Measurements from ENCODE around the gene PDE6C.

PDE6C gene

GRCh38 chr10:93594518-93594917, 17.8 kb upstream of the PDE6C start:
- no peak for DNase-seq (ENCODE audit: low read depth in 2 of 2)

GRCh38 chr10:93595378-93596161, 16.8 kb upstream of the PDE6C start:
- DNase-seq (ENCODE audit: low read depth in 2 of 2), result no peak

GRCh38 chr10:93596539-93596938, 15.8 kb upstream of the PDE6C start:
- DNase-seq (ENCODE audit: low read depth in 2 of 2), result no peak

- no peak for DNase-seq (ENCODE audit: low read depth in 2 of 2)
Measured at GRCh38 chr10:93597075-93597599, 15.2 kb upstream of the PDE6C start.

- DNase-seq (ENCODE audit: low read depth in 2 of 2), result no peak
Measured at GRCh38 chr10:93598157-93598556, 14.2 kb upstream of the PDE6C start.

- no peak for DNase-seq (ENCODE audit: low read depth in 2 of 2)
Measured at GRCh38 chr10:93599335-93599734, 13.0 kb upstream of the PDE6C start.

- no peak for DNase-seq (ENCODE audit: low read depth in 2 of 2)
Measured at GRCh38 chr10:93599778-93600177, 12.6 kb upstream of the PDE6C start.

GRCh38 chr10:93600446-93601145, 11.7 kb upstream of the PDE6C start:
- DNase-seq (ENCODE audit: low read depth in 2 of 2), result no peak

- DNase-seq (ENCODE audit: low read depth in 2 of 2), result no peak
Measured at GRCh38 chr10:93601146-93601773, 11.1 kb upstream of the PDE6C start, which contains the start of gene RBP4. Gene RBP4, minus strand, starts transcription at chr10:93601235. Its CDS starts 207 bp downstream, at chr10:93601028.

GRCh38 chr10:93601774-93602162, 10.6 kb upstream of the PDE6C start:
- no peak for DNase-seq (ENCODE audit: low read depth in 2 of 2)

GRCh38 chr10:93603023-93603422, 9.3 kb upstream of the PDE6C start:
- no peak for DNase-seq (ENCODE audit: low read depth in 2 of 2)

- DNase-seq (ENCODE audit: low read depth in 2 of 2), result no peak
Measured at GRCh38 chr10:93604146-93604545, 8.2 kb upstream of the PDE6C start.

- no peak for DNase-seq (ENCODE audit: low read depth in 2 of 2)
Measured at GRCh38 chr10:93608421-93608820, 3.9 kb upstream of the PDE6C start.

GRCh38 chr10:93613126-93613525, 789 bp downstream of the PDE6C start:
- no peak for DNase-seq (ENCODE audit: low read depth in 2 of 2)

- DNase-seq (ENCODE audit: low read depth in 2 of 2), result no peak
Measured at GRCh38 chr10:93614101-93614825, 1.9 kb downstream of the PDE6C start.

GRCh38 chr10:93615576-93616235, 3.4 kb downstream of the PDE6C start:
- no peak for DNase-seq (ENCODE audit: low read depth in 2 of 2)

GRCh38 chr10:93620925-93621324, 8.6 kb downstream of the PDE6C start:
- DNase-seq (ENCODE audit: low read depth in 2 of 2), result no peak

GRCh38 chr10:93622942-93623341, 10.6 kb downstream of the PDE6C start:
- no peak for DNase-seq (ENCODE audit: low read depth in 2 of 2)

- DNase-seq (ENCODE audit: low read depth in 2 of 2), result no peak
Measured at GRCh38 chr10:93628858-93629257, 16.5 kb downstream of the PDE6C start.

- DNase-seq (ENCODE audit: low read depth in 2 of 2), result no peak
Measured at GRCh38 chr10:93629647-93630305, 17.4 kb downstream of the PDE6C start.
